GM19193 (cell line): ENCODE data around the gene TOM1.

Experiments used
- POLR2A ChIP-seq: IDR thresholded peaks from 4 replicates; pipeline ENCODE4 v1.6.1; 2011; ENCODE audit not compliant: insufficient read depth, insufficient read length; ENCODE audit errors: extremely low read depth

TOM1 gene

DNA sequence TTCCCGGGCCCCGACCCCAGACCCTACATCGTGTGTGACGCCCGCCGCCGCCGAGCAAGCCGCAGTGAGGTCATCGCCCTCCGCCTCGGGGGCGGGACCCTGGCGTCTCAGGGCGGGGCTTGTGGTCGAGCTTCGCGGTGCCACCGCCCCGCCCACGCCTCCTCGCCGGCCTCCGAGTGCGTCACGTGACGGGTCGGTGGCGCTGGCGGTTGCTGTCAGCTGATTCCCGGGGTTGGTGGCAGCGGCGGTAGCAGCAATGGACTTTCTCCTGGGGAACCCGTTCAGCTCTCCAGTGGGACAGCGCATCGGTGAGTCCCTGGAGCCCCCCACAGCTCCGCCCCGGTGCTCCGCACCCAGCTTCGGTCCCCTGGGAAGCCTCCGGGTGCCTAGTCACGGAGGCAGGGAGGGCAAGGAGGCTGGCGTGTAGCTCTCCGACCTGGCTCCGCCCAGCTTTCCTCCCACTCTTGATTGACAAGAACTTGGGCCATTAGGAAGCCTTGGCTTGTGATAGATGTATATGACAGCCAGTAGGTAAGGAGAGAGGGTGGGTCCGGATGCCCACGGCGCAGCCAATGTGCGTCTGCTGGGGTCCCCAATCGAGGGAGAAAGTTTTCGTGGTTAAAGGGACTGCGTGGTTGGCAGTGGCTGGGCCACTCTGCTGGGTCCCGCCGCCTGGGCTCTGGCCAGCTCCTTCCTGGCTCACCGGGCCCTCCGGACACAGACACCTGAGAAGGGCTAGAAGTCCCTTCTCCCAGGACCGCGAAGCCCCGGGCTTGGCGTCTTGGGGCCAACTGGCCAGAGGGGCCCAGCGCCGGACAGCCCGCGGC is at the start of gene TOM1:
TSS of gene TOM1 (plus strand) at position 222 of the 827 bp plus-strand sequence. CDS start at position 257, 35 bp downstream.
- TF ChIP-seq POLR2A = peak; percentile 63

DNA sequence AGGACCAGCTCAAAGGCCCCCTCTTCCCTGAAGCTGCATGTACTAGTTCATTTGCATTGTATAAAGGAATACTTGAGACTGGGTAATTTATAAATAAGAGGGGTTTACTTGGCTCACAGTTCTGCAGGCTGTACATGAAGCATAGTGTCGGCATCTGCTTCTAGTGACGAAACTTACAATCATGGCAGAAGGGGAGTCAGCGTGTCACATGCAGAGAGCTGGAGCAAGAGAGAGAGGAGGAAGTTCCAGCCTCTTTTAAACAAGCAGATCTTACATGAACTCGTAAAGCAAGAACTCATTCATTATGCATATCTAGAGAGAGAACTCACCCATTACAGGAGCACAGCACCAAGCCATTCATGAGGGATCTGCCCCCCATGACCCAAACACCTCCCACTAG is 49.5 kb upstream of the TOM1 start:
- no peak for TF ChIP-seq POLR2A

DNA sequence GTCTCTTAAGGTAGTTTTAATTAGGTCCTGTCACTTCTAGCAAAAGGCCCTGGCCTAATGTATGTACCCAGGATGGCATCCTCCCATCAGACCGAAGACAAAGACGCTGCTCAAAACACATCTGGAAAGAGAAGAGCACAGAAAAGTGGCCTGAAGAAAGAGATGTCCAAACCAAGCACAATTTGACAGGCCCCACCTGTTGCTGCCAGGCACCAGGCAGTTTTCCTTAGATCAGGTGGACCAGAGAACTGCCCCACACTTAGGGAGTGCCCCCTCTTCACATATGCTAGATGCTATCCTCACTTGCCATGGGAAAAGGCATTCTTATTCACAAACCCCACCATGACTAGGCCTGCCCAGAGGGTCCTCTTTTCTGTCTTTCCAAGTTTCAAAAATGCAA is 45.7 kb upstream of the TOM1 start:
- TF ChIP-seq POLR2A = no peak

DNA sequence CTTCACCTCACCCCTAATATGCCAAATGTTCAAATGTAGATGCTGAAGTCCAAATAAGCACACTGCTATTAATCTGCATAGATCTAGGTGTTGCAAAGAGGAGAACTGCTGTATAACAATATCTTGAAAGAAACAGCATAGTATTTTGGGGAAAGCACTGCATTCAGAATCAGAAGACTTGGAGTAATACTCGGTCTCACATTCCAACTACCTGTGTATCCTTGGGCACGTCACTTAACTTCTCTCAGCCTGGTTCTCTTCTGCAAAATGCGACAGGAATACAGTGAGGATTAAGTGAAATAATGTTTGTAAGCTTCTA is 42.7 kb upstream of the TOM1 start:
- TF ChIP-seq POLR2A = no peak

DNA sequence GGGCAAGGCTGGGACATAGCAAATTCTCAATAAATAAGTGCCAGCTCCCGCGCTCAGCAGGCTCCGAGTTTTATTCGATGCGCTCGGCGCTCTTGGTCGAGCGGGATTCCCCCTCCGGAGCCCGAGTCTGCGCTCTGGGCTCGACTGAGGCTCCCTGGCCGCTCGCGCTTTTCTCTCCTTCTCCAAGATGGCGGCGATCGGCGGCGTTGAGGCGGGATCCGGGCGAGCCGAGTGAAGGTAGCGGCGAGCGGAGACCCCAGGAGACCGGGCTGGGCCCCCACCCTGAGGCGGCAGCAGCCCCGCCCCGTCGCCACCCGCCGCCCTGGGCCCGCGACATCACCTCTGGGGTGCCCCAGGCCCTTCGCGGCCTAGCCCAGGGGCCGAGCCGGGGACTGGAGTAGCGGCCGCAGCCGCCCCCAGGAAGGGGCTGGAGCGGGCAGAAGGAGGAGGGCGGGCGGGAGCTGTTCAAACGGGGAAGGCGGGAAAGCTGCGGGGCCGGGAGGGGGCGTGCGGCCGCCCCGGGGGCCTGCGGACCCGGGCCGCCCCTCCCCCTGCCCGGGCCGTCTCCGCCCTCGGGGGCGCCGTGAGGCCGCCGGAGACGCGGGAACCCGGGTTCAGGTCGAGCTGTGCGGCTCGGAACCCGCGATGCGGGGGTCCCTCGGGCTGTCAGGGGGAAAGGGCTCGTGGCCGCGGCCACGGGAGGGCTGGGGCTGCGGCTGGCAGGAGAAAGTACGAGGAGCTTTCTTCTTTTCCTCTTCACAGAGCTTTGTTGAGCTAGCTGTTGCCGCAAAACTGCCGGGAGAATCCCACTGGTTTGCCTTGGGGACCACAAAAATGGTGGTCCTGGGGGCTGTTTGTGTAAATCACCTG is 42.1 kb upstream of the TOM1 start, which contains the start of gene HMGXB4:
TSS of gene HMGXB4 (plus strand) at position 173 of the 870 bp plus-strand sequence. CDS start 4,898 bp downstream, outside the sequence.
- peak; percentile 70 for TF ChIP-seq POLR2A

DNA sequence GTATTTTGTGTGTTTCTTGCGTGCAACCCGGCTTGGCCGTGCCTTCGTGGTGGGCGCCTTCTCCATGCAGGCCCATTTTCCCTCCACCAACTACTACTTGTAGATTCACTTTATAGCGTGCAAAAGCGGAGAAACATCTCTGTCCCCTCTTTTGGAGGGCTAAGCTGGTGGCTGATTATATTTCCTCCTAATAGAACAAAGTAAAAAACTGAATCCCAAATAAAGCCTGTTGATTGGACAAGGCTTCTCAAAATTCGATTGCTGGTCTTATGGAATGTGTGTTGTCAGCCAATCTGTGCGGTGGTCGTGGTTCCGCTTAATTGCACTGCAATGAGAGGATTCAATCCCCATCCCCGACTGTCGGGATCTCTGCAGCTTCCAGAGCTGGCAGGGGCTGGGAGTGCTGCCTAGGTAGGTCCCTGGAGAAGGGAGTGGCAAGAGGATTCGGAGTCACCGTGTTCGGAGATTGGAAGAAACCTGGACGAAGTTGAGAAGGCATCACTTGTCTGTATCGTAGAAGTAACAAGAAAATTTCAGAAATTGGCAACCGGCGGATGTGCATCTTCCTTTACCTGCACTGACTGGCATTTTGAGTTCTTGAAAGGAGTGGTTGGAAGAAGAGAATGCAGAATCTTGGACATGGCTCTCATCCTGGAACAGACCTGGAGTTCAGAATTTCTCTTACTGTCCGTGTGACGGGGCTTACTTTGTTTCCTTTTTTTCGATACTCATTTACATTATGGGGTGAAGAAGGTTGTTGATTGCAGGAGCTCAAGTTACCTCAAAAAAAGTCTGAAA is 41.3 kb upstream of the TOM1 start:
- TF ChIP-seq POLR2A = no peak

DNA sequence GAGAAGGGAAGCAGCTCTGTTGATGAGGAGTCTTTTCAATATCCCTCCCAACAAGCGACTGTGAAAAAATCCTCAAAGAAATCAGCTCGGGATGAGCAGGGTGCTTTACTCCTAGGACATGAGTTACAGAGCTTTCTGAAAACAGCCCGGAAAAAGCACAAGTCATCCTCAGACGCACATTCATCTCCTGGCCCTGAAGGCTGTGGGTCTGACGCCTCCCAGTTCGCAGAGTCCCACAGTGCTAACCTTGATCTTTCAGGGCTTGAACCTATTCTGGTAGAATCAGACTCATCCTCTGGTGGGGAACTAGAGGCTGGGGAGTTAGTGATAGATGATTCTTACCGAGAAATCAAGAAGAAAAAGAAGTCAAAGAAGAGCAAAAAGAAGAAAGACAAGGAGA is 34.7 kb upstream of the TOM1 start:
- TF ChIP-seq POLR2A = no peak

DNA sequence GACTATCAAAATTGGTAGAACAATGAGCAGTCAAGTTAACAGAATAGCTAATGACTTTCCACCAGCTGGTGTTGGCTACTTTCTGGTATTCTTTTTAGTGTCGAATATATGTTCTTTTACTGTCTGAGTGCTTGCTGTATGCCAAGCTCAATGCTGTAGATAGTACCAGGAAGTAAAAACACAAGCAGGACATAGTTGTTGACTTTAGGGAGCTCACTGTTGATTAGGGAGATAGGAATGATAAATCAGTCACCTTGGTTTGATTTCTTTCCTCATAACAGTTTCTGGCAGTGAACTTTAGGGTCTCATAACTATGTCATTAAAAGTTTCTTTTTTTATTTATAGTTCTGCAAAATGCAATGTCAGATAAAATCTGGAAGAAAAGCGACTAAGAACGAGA is 33.4 kb upstream of the TOM1 start:
- no peak for TF ChIP-seq POLR2A

DNA sequence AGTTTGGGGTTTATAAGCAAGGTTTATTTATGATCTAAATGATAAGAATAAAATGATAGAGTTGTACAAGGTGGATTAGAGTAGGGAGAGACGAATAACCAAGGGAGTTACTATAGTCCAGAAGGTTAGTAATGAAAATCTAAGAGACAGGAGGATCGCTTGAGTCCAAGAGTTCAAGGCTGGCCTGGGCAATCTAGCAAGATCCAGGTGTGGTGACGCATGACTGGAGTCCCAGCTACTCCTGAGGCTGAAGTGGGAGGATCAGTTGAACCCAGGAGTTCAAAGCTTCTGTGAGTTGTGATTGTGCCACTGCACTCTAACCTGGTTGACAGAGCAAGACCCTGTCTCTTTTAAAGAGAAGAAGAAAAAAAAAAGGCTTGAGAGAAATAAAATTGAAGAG is 30.1 kb upstream of the TOM1 start:
- TF ChIP-seq POLR2A = no peak

DNA sequence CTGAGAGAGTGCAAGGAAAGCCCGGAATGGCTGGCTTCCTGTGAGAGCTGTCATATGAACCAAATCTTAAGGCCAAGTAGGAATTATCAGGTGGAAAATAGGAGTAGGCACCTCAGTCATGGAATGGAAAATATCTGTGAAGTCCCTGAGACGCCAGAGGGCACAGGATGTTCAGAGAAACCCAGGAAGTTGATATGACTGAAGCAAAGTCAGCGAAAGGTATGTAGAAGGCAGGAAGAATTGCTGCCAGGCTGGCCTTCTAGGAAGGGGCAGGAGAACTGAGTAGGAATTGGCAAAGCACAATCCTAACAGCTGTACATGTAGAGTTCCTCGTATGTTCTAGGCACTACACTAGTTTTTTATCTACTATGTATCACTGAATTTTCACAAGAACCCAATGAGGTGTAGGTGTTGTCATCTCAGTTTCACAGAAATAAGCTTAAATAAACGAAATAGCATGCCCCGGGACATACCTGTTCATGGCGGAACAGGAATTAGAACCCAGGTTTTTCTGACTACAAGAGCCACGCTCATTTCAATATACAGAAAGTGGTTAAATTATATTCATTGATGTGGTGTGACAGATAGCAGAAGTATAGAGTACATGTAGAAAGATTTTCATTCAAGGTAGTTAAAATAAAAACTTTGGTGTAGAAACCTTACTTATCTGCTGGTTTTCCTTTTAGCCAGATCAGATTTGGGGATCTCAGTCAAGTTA is 25.4 kb upstream of the TOM1 start:
- no peak for TF ChIP-seq POLR2A

DNA sequence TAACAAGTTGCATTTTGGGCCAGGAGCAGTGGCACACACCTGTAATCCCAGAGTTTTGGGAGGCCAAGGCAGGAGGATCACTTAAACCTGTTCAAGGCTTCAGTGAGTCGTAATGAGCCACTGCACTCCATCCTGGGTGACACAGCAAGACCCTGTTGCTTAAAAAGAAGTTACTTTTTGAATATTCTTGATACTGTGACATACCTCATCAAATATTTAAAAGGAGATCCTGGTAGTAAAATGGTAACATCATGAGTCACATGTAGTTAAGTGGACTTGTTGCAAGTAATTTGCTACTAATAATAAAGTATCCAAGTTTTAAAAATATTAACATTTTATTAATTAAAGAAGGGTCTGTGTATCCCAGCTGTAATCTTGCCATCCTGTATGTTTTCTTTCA is 24.1 kb upstream of the TOM1 start:
- TF ChIP-seq POLR2A = no peak

DNA sequence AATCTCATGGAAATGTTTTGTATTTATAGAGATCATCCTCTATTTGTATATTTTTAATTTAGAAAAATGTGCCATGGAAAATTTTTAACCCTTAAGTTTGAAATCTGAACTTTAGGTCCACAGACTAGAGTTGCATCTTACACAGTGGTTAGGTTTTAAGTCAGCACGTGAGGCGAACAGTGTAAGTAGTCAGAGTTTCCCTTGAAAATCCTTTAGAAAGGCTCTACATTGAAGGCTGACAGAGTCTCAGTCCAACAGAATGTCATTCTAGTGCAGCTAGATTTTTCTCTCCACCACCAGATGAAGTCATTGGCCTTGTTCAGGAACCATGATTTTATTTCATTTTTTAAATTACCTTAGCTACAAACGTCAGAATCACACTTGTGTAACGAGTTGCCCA is 23.7 kb upstream of the TOM1 start:
- TF ChIP-seq POLR2A = no peak

DNA sequence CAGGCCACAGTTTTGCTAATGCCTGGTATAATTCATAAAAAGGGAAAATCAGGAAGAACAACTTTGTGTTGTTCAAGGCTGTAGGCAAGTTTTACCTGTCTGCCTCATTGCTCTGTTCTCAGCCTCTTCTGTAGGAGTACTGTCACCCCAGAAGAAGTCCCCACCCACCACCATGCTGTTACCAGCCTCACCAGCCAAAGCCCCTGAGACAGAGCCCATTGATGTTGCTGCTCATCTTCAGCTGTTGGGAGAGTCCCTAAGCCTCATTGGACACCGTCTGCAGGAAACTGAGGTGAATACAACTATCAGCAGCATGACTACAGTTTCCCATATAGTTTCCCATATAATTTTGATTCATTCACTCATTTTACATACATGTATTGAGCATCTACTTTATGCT is 11.6 kb upstream of the TOM1 start:
- TF ChIP-seq POLR2A = no peak

DNA sequence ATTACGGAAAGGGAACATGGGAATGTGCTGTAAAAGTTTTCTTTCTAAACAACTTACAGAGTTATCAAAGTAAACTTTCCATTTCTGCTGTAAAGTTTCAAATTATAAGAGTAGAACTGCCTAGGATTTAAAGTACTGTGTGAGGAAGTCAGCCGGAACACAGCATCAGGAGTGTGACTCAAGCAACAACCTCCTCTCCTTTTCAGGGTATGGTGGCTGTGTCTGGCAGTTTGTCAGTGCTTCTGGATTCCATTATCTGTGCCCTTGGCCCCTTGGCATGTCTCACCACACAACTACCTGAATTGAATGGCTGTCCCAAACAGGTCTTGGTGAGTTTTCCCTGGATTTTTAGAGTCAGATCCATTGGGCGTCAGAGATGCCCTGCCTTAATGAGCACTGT is 6.9 kb upstream of the TOM1 start:
- no peak for TF ChIP-seq POLR2A
